NCI-H1930 (cell line): ENCODE results near the gene TSC22D2.
"Not testable (repeated sequence)": the region's sequence is repeated elsewhere in the genome, so short reads cannot be mapped to it uniquely, and the experiment has no call there.

Experiments used
- DNase-seq, 2 experiments: peaks; one replicate each; lab custom pipeline; 2025; lab: John Stamatoyannopoulos, UW

TSC22D2 gene

GRCh38 chr3:150449169-150449721, 41.1 kb downstream of the TSC22D2 start:
- no peak for DNase-seq

DNA sequence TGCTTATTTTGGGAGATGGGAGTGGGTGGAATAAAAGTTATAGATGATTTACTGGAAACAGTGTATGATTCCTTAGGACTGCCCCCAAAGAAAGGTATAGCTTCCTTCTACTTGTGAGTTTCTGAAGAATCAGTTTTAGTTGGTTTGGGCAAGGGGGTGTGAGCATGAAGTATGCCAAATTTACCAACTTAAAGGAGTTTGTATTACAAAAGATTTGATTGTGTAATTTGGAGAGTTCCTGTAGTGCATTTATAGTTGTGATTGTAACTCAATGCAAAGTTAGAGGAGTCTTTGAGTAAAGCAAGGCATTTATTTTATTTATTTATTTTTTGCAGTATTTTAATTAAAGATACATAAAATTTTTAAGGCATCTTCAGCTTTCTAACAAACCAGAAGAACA, 42.8 kb downstream of the TSC22D2 start:
- no peak for DNase-seq

DNA sequence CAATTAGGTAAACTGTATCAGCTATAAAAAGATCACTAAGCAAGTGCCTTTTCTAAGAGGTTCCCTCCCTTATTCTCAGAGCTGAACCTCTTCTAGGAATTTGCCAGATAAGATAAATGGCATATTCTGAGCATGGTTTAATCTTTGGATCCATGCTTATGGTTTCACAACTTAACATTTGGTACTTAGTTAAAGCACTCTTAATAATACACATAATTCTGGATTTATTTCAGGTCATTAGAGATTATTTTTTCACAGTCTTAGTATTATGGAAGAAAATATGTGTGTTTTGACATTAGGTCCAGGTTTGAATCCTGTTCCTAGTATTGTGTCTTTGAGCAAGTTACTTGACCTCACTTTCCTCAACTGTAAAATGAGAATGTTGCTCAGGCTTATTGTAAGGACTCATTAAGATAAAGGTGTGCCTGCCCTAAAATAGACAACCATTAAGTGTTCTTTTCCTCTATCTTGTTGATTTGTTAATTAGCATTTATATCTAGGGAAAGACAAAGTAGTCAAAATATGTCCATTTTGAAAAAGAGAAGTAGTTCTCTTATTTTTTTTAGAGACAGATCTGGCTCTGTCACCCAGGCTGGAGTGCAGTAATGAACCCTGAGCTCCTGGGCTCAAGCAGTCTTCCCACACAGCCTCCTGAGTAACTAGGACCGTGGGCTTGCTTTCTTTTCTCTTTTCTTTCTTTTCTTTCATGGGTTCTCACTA, 43.4 kb downstream of the TSC22D2 start:
- DNase-seq, result no peak

DNA sequence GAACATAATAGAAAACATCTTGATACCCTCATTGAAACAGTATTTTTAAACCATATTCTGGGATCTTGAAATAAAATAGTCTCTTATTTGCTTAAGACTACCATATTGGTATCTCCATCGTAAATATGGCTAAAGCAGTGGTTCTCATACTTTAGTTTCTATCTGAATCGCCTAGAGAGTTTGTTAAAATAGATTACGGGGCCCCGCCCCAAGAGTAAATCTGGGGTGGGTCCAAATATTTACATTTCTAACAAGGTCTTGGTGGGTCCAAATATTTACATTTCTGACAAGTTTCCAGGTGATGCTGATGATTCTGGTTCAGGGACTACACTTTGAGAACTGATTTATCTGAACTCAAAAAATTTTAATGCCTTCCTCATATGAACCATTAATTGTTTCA, 45.3 kb downstream of the TSC22D2 start:
- no peak for DNase-seq

- DNase-seq, result no peak
Measured at GRCh38 chr3:150454085-150454484, 46.0 kb downstream of the TSC22D2 start.

DNA sequence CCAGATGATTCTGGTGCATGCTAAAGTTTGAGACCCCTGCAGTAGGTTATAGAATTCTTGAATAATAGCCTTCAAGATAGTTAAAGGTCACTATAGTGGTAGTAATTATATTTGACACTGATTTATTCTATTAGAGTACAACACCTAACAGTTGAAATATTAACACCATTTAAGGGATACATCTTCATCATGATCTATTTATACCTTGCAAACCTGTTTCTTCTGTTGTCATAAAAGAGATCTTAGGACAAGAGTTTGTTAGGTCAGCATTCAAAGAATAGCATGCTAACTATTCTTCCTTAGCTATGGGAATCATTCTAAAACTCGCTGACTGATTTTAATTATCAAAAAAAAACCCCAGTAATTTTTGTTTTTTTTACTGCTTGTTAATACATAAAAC, 46.5 kb downstream of the TSC22D2 start:
- DNase-seq, result no peak

DNA sequence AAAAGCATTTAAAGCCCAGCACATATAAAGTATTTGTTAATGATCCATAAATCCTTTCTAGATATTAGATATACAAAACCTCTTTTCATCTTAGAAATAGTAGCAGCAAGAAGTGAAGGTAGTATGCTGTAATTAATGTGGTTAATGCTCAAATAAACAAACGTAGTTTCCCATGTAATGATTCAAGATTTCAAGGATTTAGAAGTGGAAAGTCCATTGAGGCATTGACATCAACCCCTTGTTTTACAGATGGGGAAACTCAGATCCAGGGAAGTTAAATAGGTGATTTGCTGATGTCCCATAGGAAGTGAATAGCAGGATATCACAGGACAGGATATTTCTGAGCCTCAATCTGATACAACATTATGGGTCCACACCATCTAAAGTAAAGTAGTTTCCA, 47.2 kb downstream of the TSC22D2 start:
- DNase-seq, result no peak

- no peak for DNase-seq
Measured at GRCh38 chr3:150458001-150458400, 49.9 kb downstream of the TSC22D2 start.

DNA sequence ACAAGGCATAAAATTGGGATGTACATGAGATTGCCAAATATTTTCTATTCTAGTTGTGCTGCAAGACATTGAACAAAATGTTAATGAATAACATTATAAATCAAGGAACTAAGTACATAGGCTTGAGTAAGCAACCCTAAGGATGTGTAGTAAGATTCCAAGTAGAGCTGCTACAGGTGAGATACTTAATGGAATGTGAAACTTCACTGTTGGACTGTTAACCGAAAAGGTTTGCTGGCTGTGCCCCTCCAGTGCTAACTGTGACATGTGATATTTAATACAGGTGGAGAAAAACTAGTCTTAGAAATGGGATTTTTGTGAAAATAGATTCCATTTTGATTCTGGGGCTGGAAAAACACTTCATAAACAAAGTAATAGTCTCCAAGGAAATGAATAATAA, 52.4 kb downstream of the TSC22D2 start:
- no peak for DNase-seq

DNA sequence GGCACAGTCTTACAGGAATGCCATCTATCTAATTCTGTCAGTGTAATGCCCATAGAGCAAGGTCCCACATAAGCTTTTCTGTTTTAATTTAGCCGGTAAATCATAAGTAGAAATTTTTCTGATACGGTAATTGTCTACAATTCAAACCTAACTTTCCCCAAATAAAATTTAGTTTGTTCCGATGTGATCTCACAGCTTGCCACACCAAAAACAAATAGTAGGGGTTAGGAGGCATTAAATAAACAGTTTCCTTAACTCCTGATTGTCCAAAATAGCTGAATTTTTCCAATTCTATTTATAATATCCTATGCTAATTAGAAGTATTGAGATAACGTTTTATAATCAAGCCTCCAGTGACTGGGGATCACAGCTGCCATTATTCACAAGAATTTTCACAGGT, 53.3 kb downstream of the TSC22D2 start:
- no peak for DNase-seq

DNA sequence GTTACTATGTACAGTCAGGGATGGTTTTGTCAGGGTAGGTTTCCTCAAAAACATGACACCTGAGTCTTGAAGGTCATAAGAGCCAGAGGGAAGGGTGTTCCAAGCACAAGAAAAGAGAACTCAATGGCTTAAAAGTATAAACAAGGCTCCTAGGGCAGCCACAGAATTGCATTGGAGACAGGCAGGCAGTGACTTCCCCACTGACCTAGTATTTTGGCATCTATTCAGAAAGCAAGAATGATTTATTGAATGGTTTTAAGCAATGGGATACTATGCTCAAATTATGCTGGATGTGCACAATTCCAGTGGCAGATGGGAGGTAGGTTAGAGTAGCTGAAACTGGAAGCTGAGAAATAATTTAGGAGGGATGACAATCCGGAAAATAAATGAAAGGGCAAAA, 54.0 kb downstream of the TSC22D2 start:
- no peak for DNase-seq

- DNase-seq, result no peak
Measured at GRCh38 chr3:150464684-150465083, 56.6 kb downstream of the TSC22D2 start.

- DNase-seq, result no peak
Measured at GRCh38 chr3:150467381-150467780, 59.3 kb downstream of the TSC22D2 start.

DNA sequence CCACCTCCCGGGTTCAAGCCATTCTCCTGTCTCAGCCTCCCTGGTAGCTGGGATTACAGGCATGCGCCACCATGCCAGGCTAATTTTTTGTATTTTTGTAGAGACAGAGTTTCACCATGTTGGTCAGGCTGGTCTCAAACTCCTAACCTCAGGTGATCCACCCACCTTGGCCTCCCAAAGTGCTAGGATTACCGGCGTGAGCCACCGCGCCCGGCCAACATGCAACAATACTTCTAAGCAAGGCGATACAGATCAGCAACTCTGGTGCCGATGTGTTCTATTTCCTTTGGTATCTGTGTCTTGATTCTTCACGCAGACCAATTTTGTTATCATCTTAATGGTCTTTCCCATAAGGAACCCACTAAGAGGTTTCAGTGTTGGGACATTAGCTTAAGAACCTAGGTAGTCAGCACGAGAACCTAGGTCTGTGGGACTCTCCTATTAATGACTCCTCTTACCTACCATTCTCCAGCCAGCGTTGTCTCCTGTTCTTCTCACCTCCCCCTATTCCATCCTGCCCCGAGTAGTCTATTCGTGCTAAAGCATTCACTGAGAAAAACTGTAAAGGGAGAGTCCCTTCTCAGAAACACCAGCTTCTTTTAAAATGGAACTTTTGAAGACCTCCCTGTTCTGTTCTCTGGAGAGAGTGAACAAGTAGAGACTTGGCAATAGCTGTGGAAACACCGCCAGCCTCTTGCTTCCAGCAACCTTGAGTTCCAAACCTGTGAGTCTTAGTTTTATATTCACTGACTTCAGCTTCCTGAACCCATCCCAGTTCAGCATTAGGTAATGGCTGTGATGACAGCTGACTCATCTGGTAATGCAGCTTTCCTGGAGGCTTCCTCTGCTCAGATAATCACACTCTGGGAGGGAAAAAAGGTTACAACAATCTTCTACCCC, 61.2 kb downstream of the TSC22D2 start:
- DNase-seq, result no peak

DNA sequence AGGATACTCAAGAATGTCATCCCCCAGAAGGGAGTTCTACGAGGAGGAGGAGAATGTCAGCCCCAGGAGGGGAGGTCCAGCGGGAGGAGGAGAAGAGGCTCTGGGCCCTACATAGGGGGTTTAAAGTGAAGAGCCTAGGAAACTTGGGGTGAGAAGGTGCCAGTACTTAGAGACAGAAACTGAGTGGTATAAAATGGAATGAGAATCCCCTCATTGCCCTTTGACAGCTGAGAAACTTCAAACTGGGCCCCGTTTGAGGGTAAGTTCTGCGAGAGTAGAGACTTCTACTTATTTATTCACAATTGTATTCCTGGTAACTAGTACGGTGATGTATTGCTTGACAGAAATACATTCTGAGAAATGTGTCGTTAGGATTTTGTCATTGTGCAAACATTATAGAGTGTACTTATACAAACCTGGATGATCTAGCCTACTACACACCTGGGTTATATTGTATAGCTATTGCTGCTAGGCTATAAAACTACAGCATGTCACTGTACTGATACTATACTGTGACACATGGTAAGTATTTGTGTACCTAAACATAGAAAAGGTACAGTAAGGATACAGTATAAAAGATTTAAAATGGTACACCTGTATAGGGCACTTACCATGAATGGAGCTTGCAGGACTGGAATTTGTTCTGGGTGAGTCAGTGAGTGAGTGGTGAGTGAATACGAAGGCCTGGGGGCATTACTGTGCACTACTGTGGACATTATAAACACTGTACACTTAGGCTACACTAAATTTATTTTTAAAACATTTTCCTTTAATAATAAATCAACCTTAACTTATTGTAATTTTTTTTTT, 62.0 kb downstream of the TSC22D2 start:
- no peak for DNase-seq

DNA sequence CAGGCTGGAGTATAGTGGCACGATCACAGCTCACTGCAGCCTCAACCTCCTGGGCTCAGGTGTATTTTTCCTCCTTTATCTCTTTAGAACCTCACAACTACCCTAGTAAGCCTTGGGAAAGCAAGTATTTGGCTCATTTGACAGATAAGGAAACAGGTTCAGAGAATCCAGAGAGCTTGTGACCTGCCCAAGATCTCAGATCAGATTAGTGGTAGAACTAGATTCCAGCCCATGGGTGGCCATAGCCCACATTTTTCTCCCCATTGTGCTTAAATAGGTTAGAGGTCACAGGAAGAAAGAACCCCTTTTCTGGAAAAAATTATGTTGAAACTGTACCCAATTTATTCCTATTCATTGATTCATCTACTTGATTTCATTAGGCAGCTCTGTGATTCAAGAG, 64.3 kb downstream of the TSC22D2 start:
- no peak for DNase-seq

GRCh38 chr3:150473161-150473560, 65.1 kb downstream of the TSC22D2 start:
- DNase-seq, result not testable (repeated sequence)

DNA sequence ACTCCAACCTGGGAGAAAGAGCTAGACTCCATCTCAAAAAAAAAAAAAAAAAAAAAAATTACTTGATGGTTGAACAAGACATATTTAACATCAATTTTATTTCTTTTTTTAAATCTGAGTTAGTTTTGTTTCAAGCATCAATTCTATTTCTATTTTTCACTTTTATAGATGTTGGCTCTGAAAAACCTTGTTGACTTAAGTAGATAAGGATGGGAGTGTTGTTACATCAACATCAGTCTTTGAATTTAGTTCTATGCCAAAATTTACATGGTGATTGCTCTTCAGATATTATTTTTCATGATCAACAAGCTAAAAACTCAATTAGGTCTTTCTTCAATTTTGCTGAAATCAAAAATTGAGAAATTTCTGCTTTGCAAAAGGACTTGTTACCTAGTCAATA, 71.3 kb downstream of the TSC22D2 start:
- no peak for DNase-seq

GRCh38 chr3:150480877-150481276, 72.8 kb downstream of the TSC22D2 start:
- DNase-seq, result no peak

DNA sequence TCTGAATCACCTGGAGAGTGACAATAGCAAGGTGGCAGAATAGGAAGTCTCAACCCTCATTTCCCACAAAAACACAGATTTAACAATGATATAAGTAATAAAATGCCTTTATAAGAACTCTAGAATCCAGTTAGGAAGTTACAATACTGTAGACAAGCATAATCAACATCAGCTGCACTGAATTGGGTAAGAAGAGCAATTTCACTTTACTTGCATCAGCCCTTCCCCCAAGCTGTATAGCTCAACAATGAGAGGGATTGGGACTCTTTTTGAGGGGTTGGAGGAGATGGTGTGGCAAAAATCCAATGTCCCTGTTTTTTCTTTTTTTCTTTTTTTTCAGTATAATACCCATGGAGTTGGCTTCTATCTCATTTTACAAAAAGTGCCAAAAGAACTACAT, 75.1 kb downstream of the TSC22D2 start:
- no peak for DNase-seq

DNA sequence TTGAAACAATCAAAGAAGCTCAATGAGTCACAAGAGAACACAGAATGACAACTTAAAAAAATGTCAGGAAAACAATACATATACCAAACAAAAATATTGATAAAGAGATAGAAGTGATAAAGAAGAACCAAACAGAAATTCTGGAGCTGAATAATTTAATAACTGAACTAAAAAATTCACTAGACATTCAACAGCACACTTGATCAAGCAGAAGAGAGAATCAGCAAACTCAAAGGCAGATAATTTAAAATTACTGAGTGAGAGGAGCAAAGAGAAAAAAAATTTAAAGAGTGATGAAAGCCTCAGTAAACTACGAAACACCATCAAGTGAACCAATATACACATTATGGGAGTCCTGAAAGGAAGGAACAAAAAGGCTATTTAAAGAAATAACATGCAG, 76.3 kb downstream of the TSC22D2 start:
- DNase-seq, result no peak

DNA sequence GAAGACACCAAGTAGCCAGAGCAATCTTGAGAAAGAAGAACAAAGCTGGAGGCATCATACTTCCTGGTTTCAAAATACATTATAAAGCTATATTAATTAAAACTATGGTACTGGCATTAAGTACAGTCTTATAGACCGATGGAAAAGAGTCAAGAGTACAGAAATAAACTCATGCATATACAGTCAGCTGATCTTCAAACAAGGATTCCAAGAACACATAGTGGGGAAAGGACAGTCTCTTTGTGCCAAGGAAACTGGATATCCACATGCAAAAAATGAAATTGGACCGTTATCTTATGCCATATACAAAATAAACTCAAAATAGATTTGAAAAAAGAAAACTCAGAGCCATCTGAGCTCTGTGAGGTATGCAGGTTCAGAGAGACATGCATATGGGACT, 80.8 kb downstream of the TSC22D2 start:
- no peak for DNase-seq
